HUDEP-2 (cell line): ENCODE results near the gene METAP1.
A peak's percentile ranks its signal among the peaks of the same experiment; 100 is the strongest.
"Not testable (repeated sequence)": the region's sequence is repeated elsewhere in the genome, so short reads cannot be mapped to it uniquely, and the experiment has no call there.

Experiments used
- DNase-seq, 76 experiments: peaks; one replicate each; lab custom pipeline; 2025; ENCODE audit not compliant: unreplicated experiment in 76 of 76; lab: John Stamatoyannopoulos, UW

The METAP1 gene

DNA sequence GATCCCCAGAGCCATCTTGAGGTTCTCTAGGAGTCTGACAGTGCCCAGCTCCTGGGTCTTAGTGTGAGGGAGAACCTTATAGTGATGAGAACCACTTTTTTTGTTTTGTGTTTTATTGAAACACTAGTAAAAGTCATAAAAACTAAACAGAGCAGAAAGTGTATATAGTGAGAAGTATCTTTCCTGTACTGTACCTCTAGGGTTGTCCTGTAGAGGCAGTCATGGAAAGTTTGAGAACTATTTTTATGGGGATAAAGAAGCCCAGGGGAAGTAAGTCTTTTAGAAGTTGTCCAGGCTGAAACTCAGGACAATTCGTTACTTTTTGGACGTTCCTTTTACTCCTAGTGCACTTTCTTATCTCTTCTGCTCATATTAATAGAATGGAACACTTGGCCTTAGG lies 52.2 kb downstream of the METAP1 start:
- DNase-seq, result no peak

GRCh38 chr4:99052902-99053301 lies 57.4 kb downstream of the METAP1 start:
- no peak for DNase-seq

DNA sequence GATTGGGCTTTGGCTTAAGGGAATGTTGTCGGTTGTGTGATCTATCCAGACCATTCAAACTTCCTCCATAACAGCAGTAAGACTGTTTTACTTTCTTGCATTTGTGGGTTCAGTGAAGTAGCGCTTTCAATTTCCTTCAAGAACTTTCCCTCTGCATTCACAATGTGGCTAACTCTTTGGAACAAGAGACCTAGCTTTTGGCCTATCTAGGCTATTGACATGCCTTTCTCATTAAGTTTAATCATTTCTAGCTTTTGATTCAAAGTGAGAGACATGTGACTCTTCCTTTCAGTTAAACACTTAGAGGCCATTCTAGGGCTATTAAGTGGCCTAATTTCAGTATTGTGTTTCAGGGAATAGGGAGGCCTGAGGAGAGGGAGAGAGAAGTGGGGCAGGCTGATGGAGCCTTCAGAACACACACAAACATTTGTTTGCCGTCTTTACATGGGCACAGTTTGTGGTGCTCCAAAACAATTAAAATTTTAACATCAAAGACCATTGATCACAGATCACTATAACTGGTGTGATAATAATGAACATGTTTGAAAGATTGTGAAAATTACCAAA lies 59.0 kb downstream of the METAP1 start:
- no peak for DNase-seq

GRCh38 chr4:99058228-99058627 lies 62.7 kb downstream of the METAP1 start:
- no peak for DNase-seq

- DNase-seq, result no peak
Measured at GRCh38 chr4:99059550-99059949, 64.0 kb downstream of the METAP1 start.

- DNase-seq, result no peak
Measured at GRCh38 chr4:99061048-99061700, 65.7 kb downstream of the METAP1 start.

GRCh38 chr4:99062120-99062519 lies 66.6 kb downstream of the METAP1 start:
- no peak for DNase-seq

DNA sequence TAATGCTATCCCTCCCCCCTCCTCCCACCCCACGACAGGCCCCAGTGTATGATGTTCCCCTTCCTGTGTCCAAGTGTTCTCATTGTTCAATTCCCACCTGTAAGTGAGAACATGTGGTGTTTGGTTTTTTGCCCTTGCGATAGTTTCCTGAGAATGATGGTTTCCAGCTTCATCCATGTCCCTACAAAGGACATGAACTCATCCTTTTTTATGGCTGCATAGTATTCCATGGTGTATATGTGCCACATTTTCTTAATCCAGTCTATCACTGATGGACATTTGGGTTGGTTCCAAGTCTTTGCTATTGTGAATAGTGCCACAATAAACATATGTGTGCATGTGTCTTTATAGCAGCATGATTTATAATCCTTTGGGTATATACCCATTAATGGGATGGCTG lies 70.0 kb downstream of the METAP1 start:
- not testable (repeated sequence) for DNase-seq

DNA sequence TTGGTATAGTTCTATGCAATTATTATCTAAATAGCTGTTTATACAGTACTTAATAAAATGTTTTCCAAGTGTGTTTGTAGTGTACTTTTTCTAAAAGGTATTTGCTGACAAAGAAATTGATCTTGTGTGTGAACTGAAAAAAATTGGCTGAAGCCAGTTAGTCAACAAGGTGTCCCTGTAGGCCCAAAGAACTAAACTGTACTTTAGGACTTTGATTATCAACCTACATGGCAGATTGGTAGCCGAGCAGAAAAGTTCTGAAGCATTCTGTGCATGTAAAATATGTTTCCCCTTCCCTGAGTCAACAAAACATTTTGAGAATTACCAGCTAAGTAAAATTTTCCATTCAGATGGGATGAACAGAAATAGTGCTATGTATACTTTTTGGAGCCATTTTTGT lies 72.1 kb downstream of the METAP1 start:
- no peak for DNase-seq

DNA sequence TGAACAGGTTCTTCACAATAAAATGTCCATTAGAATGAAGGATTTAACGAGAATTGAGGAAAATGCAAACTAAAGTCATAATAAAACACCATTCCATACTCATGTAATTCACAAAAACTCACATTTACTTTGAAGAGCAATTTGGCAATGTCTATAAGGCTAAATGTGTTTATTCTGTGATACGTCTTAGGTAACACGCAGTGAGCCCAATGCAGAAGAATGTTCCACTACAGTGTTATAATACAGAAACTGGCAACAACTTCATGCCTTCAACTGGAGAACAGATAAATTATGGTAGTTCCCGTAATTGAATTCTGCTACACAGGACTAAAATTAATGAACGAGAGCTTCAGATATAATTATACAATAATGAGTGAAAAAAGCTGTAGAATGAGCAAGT lies 75.6 kb downstream of the METAP1 start:
- DNase-seq, result no peak

- no peak for DNase-seq
Measured at GRCh38 chr4:99074816-99075215, 79.3 kb downstream of the METAP1 start.

- DNase-seq, result no peak
Measured at GRCh38 chr4:99076292-99076976, 80.9 kb downstream of the METAP1 start.

GRCh38 chr4:99077177-99077576 lies 81.7 kb downstream of the METAP1 start:
- DNase-seq, result no peak

- DNase-seq, result no peak
Measured at GRCh38 chr4:99078336-99078735, 82.8 kb downstream of the METAP1 start.

GRCh38 chr4:99078931-99079624 lies 83.6 kb downstream of the METAP1 start:
- no peak for DNase-seq

DNA sequence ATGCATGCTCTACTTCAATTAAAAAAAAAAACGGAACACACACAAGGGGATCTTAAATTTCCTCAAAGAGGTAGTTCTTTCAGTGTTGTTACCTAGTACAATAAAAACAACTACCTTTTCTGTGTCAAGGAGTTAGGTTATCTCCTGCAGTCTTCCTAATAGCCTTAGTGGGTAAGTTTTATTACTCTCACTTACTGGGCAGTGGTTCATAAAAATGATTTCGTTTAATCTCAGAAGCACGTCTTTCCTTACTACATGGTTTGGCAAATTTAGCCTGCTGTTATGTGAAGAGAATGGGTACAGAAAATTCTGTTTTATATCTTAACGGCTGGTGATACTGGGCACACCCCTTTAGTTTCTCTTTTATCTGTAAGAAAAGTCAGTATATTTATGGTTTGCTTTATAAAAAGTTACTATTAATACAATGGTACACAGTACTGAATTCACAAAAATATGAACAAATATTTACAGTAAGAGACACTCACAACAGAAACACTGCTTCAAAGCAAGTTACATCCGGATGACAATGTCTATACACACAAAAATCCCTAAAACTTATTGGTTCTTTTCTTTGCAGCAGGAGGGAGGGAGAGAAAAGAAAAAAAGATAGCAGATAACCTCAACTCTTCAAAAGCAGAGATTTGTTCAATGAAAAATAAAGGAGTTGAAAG lies 84.2 kb downstream of the METAP1 start:
- DNase-seq, result no peak

GRCh38 chr4:99080869-99081268 lies 85.3 kb downstream of the METAP1 start:
- not testable (repeated sequence) for DNase-seq

DNA sequence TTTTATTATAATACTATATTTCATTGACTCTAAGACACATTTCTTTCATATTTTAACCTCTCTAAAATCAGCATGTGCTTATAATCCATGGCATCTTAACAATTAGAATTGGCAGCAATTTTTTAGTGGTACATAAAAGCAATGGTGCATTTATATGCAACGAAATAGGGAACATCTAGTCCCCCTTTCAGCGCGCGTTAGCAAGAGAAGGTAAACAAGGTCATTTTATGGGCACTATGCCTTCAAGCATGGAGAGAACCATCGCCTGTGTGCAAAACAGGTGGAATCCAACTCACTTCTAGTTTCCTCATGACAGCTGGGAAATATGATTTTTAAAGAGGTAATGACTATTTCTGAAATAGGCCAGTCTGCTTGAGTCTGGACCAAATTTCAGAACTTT lies 86.7 kb downstream of the METAP1 start:
- DNase-seq, result no peak

- no peak for DNase-seq
Measured at GRCh38 chr4:99084595-99084994, 89.1 kb downstream of the METAP1 start.

DNA sequence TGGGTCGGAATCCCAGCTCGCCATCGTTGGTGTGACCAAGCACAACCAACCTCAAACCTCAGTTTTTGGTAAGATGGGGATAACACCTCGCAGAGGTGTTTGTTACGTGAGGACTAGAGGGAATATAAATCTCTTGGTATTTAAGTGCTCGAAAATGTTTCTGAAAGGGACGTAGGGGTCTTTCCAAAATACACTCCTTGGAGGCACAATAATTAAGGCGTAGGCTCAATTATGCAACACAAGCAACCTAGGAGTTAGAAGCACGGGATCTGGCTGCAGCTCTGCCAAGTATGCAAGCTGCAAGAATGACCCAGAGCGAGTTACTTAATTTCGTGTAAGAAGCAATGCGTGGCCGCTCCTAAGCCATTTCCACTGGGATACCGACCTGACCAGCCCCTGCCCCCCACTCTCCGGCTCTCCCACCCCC lies 92.5 kb downstream of the METAP1 start:
- peak in 35 of 76 experiments; percentile 1 to 53 (median 17) for DNase-seq
